SK-N-SH treated with all-trans-retinoic acid at 6 μM for 48 hours (cell line): ENCODE results near the gene UBN2.

Source experiments
- ATAC-seq: fragments of 200-7000 bp; cut with Tn5 transposase; 3 replicates; pipeline ENCODE4 v1.9.1; 2020; ENCODE audit warnings: mild to moderate bottlenecking, moderate library complexity
- ARNTL ChIP-seq: fragments of 450-650 bp; formaldehyde crosslinking; IDR thresholded peaks from 2 replicates; pipeline ENCODE4 v1.5.0; 2020; ENCODE audit warnings: low read depth, mild to moderate bottlenecking, moderate library complexity, borderline replicate concordance
- BACH2 ChIP-seq: fragments of 250-450 bp; sonication (Bioruptor Pico); IDR thresholded peaks from 2 replicates; pipeline ENCODE4 v1.9.0; 2021; ENCODE audit warnings: mild to moderate bottlenecking, borderline replicate concordance
- CSDC2 ChIP-seq: fragments of 250-450 bp; sonication (Bioruptor Pico); IDR thresholded peaks from 2 replicates; pipeline ENCODE4 v1.5.0; 2020; ENCODE audit warnings: mild to moderate bottlenecking, moderate library complexity
- CSRNP3 ChIP-seq: fragments of 250-450 bp; sonication (Bioruptor Pico); IDR thresholded peaks from 2 replicates; pipeline ENCODE4 v1.5.1; 2021; ENCODE audit warnings: mild to moderate bottlenecking, moderate library complexity
- ESRRG ChIP-seq: fragments of 250-450 bp; sonication (Bioruptor Pico); IDR thresholded peaks from 2 replicates; pipeline ENCODE4 v1.6.1; 2021; ENCODE audit warnings: mild to moderate bottlenecking
- GLIS3 ChIP-seq: fragments of 250-450 bp; sonication (Bioruptor Pico); IDR thresholded peaks from 2 replicates; pipeline ENCODE4 v1.5.0; 2020; ENCODE audit warnings: mild to moderate bottlenecking, moderate library complexity
- ISL1 ChIP-seq: fragments of 250-450 bp; sonication (Bioruptor Pico); IDR thresholded peaks from 2 replicates; pipeline ENCODE4 v2.1.2; 2022; ENCODE audit warnings: mild to moderate bottlenecking, moderate library complexity
- OSR1 ChIP-seq: fragments of 250-450 bp; sonication (Bioruptor Pico); IDR thresholded peaks from 2 replicates; pipeline ENCODE4 v1.8.0; 2022; ENCODE audit warnings: moderate library complexity, mild to moderate bottlenecking, inconsistent platforms
- RARB ChIP-seq: fragments of 250-450 bp; sonication (Bioruptor Pico); IDR thresholded peaks from 2 replicates; pipeline ENCODE4 v1.8.0; 2021; ENCODE audit warnings: mild to moderate bottlenecking, moderate library complexity
- SNAI2 ChIP-seq: fragments of 250-450 bp; sonication (Bioruptor Pico); IDR thresholded peaks from 2 replicates; pipeline ENCODE4 v1.5.0; 2020; ENCODE audit warnings: mild to moderate bottlenecking, moderate library complexity
- TOX ChIP-seq: fragments of 250-450 bp; sonication (Bioruptor Pico); IDR thresholded peaks from 2 replicates; pipeline ENCODE4 v1.8.0; 2021; ENCODE audit warnings: mild to moderate bottlenecking, moderate library complexity, borderline replicate concordance
- ZC3H10 ChIP-seq: fragments of 250-450 bp; sonication (Bioruptor Pico); IDR thresholded peaks from 2 replicates; pipeline ENCODE4 v1.5.1; 2021; ENCODE audit warnings: mild to moderate bottlenecking, moderate library complexity
- ZFP3 ChIP-seq: fragments of 250-450 bp; sonication (Bioruptor Pico); IDR thresholded peaks from 2 replicates; pipeline ENCODE4 v1.5.0; 2020; ENCODE audit warnings: mild to moderate bottlenecking, moderate library complexity
- ZNF565 ChIP-seq: fragments of 450-650 bp; formaldehyde crosslinking; conservative IDR thresholded peaks from 2 replicates; pipeline ENCODE4 v1.5.0; 2020; ENCODE audit warnings: low read depth, mild to moderate bottlenecking, moderate library complexity
- ZNF70 ChIP-seq: fragments of 450-650 bp; formaldehyde crosslinking; IDR thresholded peaks from 2 replicates; pipeline ENCODE4 v1.5.0; 2020; ENCODE audit warnings: mild to moderate bottlenecking, moderate library complexity
- ZNF8 ChIP-seq: fragments of 450-650 bp; formaldehyde crosslinking; IDR thresholded peaks from 2 replicates; pipeline ENCODE4 v1.5.0; 2020; ENCODE audit warnings: mild to moderate bottlenecking, moderate library complexity
- TF ChIP-seq, protein P1 (sequence below): fragments of 250-450 bp; sonication (Bioruptor Pico); IDR thresholded peaks from 2 replicates; pipeline ENCODE4 v1.5.1; 2020; ENCODE audit warnings: low read depth, mild to moderate bottlenecking, moderate library complexity
- TF ChIP-seq, protein P2 (sequence below): fragments of 250-450 bp; sonication (Bioruptor Pico); IDR thresholded peaks from 2 replicates; pipeline ENCODE4 v1.5.0; 2020; ENCODE audit warnings: mild to moderate bottlenecking, moderate library complexity
- TF ChIP-seq, protein P3 (sequence below): fragments of 250-450 bp; sonication (Bioruptor Pico); IDR thresholded peaks from 2 replicates; pipeline ENCODE4 v1.8.0; 2020; ENCODE audit warnings: mild to moderate bottlenecking, moderate library complexity, borderline replicate concordance

UBN2 gene

GRCh38 chr7:139241258-139241657, 10.2 kb downstream of the UBN2 start:
- no peak for ATAC-seq
- TF ChIP-seq ZNF565 (CRISPR knock-in tag), result no peak

DNA sequence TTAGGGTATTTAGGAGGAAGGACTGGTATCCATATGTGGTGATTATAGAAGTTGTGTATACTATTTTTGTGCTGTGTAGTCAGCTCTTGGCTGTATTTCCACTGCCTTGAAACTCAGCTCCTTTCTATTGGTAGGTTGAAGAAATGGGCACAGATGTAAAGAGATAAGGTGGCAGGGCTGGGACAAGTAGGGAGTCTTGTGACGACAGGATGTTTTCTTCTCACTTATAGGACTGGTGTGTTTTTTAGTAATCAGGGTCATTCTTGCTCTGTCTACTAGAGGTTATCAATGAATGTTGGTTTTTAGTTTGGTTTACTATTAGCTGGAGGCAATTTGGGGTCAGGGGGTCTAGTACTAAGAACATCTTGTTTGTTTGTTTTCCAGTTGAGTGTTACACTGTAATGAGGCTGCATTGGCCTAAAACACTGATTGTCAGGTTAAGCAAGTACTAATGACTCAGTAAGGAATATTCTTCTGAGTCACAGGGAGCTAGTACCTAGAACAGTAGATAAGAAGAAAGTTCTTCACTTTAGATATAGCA, 11.8 kb downstream of the UBN2 start:
- ATAC-seq, result no peak
- TF ChIP-seq ARNTL (no peak), ZNF565 (CRISPR knock-in tag) (no peak), ZNF8 (CRISPR knock-in tag) (no peak), ESRRG (CRISPR knock-in tag) (no peak), RARB (CRISPR knock-in tag) (no peak), CSRNP3 (CRISPR knock-in tag) (no peak), OSR1 (CRISPR knock-in tag) (no peak), ZC3H10 (CRISPR knock-in tag) (no peak), CSDC2 (CRISPR knock-in tag) (no peak), ZNF70 (CRISPR knock-in tag) (no peak)
- TF ChIP-seq, protein P1, sequence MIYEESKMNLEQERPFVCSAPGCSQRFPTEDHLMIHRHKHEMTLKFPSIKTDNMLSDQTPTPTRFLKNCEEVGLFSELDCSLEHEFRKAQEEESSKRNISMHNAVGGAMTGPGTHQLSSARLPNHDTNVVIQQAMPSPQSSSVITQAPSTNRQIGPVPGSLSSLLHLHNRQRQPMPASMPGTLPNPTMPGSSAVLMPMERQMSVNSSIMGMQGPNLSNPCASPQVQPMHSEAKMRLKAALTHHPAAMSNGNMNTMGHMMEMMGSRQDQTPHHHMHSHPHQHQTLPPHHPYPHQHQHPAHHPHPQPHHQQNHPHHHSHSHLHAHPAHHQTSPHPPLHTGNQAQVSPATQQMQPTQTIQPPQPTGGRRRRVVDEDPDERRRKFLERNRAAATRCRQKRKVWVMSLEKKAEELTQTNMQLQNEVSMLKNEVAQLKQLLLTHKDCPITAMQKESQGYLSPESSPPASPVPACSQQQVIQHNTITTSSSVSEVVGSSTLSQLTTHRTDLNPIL, result no peak
- TF ChIP-seq, protein P2, sequence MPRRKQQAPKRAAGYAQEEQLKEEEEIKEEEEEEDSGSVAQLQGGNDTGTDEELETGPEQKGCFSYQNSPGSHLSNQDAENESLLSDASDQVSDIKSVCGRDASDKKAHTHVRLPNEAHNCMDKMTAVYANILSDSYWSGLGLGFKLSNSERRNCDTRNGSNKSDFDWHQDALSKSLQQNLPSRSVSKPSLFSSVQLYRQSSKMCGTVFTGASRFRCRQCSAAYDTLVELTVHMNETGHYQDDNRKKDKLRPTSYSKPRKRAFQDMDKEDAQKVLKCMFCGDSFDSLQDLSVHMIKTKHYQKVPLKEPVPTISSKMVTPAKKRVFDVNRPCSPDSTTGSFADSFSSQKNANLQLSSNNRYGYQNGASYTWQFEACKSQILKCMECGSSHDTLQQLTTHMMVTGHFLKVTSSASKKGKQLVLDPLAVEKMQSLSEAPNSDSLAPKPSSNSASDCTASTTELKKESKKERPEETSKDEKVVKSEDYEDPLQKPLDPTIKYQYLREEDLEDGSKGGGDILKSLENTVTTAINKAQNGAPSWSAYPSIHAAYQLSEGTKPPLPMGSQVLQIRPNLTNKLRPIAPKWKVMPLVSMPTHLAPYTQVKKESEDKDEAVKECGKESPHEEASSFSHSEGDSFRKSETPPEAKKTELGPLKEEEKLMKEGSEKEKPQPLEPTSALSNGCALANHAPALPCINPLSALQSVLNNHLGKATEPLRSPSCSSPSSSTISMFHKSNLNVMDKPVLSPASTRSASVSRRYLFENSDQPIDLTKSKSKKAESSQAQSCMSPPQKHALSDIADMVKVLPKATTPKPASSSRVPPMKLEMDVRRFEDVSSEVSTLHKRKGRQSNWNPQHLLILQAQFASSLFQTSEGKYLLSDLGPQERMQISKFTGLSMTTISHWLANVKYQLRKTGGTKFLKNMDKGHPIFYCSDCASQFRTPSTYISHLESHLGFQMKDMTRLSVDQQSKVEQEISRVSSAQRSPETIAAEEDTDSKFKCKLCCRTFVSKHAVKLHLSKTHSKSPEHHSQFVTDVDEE (CRISPR knock-in tag), result no peak
- TF ChIP-seq, protein P3, sequence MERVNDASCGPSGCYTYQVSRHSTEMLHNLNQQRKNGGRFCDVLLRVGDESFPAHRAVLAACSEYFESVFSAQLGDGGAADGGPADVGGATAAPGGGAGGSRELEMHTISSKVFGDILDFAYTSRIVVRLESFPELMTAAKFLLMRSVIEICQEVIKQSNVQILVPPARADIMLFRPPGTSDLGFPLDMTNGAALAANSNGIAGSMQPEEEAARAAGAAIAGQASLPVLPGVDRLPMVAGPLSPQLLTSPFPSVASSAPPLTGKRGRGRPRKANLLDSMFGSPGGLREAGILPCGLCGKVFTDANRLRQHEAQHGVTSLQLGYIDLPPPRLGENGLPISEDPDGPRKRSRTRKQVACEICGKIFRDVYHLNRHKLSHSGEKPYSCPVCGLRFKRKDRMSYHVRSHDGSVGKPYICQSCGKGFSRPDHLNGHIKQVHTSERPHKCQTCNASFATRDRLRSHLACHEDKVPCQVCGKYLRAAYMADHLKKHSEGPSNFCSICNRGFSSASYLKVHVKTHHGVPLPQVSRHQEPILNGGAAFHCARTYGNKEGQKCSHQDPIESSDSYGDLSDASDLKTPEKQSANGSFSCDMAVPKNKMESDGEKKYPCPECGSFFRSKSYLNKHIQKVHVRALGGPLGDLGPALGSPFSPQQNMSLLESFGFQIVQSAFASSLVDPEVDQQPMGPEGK (CRISPR knock-in tag), result no peak

GRCh38 chr7:139245401-139245800, 14.4 kb downstream of the UBN2 start:
- TF ChIP-seq, protein P3 (CRISPR knock-in tag), result no peak
- no peak for TF ChIP-seq ISL1 (CRISPR knock-in tag)
- TF ChIP-seq, protein P1, result no peak
- TF ChIP-seq ZNF565 (CRISPR knock-in tag), result no peak
- no peak for TF ChIP-seq CSDC2 (CRISPR knock-in tag)
- TF ChIP-seq ZNF70 (CRISPR knock-in tag), result no peak
- TF ChIP-seq GLIS3, result no peak
- no peak for TF ChIP-seq CSRNP3 (CRISPR knock-in tag)
- TF ChIP-seq TOX (CRISPR knock-in tag), result no peak
- TF ChIP-seq BACH2, result no peak
- no peak for TF ChIP-seq SNAI2 (CRISPR knock-in tag)
- TF ChIP-seq RARB (CRISPR knock-in tag), result no peak
- no peak for TF ChIP-seq ZFP3 (CRISPR knock-in tag)
- TF ChIP-seq ESRRG (CRISPR knock-in tag), result no peak
- TF ChIP-seq ARNTL, result no peak
- no peak for ATAC-seq
